GM18519 (cell line): ENCODE results near the gene PADI6.

Source experiments
- ATAC-seq: cut with Tn5 transposase; IDR thresholded peaks from one replicate; pipeline ENCODE4 v1.9.1; 2021; ENCODE audit warnings: mild to moderate bottlenecking, moderate library complexity; ENCODE audit not compliant: unreplicated experiment, low FRiP score

The PADI6 gene

GRCh38 chr1:17356387-17357026 lies 15.5 kb upstream of the PADI6 start:
- no peak for ATAC-seq

GRCh38 chr1:17358557-17358956 lies 13.4 kb upstream of the PADI6 start:
- ATAC-seq = no peak

- no peak for ATAC-seq
These were observed 13.0 kb upstream of the PADI6 start for GRCh38 chr1:17359031-17359430.

GRCh38 chr1:17359808-17360207 lies 12.2 kb upstream of the PADI6 start:
- no peak for ATAC-seq

- no peak for ATAC-seq
These were observed 11.6 kb upstream of the PADI6 start for GRCh38 chr1:17360272-17360956.

- no peak for ATAC-seq
These were observed 10.3 kb upstream of the PADI6 start for GRCh38 chr1:17361687-17362086.

- ATAC-seq = no peak
These were observed 8.6 kb upstream of the PADI6 start for GRCh38 chr1:17363351-17363750.

- no peak for ATAC-seq
These were observed 8.2 kb upstream of the PADI6 start for GRCh38 chr1:17363771-17364170.

GRCh38 chr1:17365293-17365692 lies 6.7 kb upstream of the PADI6 start:
- no peak for ATAC-seq

GRCh38 chr1:17369466-17369865 lies 2.5 kb upstream of the PADI6 start:
- ATAC-seq = no peak

GRCh38 chr1:17370618-17371017 lies 1.4 kb upstream of the PADI6 start:
- no peak for ATAC-seq

GRCh38 chr1:17372955-17373354 lies 959 bp downstream of the PADI6 start:
- ATAC-seq = no peak

- no peak for ATAC-seq
These were observed 3.7 kb downstream of the PADI6 start for GRCh38 chr1:17375651-17376050.

GRCh38 chr1:17377325-17377953 lies 5.4 kb downstream of the PADI6 start:
- ATAC-seq = no peak

GRCh38 chr1:17381161-17381560 lies 9.2 kb downstream of the PADI6 start:
- ATAC-seq = no peak

- ATAC-seq = no peak
These were observed 20.3 kb downstream of the PADI6 start for GRCh38 chr1:17392199-17392740.

- no peak for ATAC-seq
These were observed 21.2 kb downstream of the PADI6 start for GRCh38 chr1:17393230-17393629.

GRCh38 chr1:17397910-17398695 lies 26.1 kb downstream of the PADI6 start:
- no peak for ATAC-seq

GRCh38 chr1:17400725-17401341 lies 28.8 kb downstream of the PADI6 start:
- no peak for ATAC-seq

- no peak for ATAC-seq
These were observed 29.8 kb downstream of the PADI6 start for GRCh38 chr1:17401841-17402240.
